Mammary epithelial cell (primary cell): ENCODE measurements around the gene SPTBN1.

ENCODE experiments used
- CTCF ChIP-seq, 2 donors: IDR thresholded peaks in 1 of 2; conservative IDR thresholded peaks in 1 of 2; 2 replicates each; pipeline ENCODE4 v1.5.1; 2011 to 2012; ENCODE audit warnings: inconsistent platforms in 2 of 2, low read length in 2 of 2, mild to moderate bottlenecking in 2 of 2, control low read depth in 1 of 2, low read depth in 1 of 2; ENCODE audit not compliant: insufficient read depth in 1 of 2; ENCODE audit errors: extremely low read depth in 1 of 2
- EZH2 ChIP-seq: IDR thresholded peaks from 2 replicates; pipeline ENCODE4 v1.6.1; 2012; ENCODE audit warnings: low read length, inconsistent platforms, borderline replicate concordance

GRCh38 chr2:54706622-54707021, 250.5 kb downstream of the SPTBN1 start:
- TF ChIP-seq CTCF (conservative IDR thresholded peaks at IDR 0.05 in 1 of 2, IDR thresholded peaks at IDR 0.05 in 1 of 2; ENCODE audit: extremely low read depth in 1 of 2, insufficient read depth in 1 of 2, low read depth in 1 of 2, low read length in 2 of 2) = no peak
- no peak for TF ChIP-seq EZH2
